HT-29 (cell line): ENCODE measurements around the gene MAOB. TPM values are rescaled to one million over a fixed set of nuclear protein-coding genes. Genes with fewer than 3 reads are reported as not detected.

Experiments used
- DNase-seq: peaks from one replicate; pipeline ENCODE4 v3.0.0-alpha.2; 2015; ENCODE audit warnings: low spot score
- total RNA-seq: library from RNA; depleted of rRNA; stranded (reverse); fragments of >200 nt; shearing (Covaris generic); gene quantifications from 2 replicates; pipeline ENCODE4 v1.2.3, GENCODE V29; 2014

The MAOB gene
- total RNA-seq, 1 experiment from 2014 or later = 1.1 TPM

DNA sequence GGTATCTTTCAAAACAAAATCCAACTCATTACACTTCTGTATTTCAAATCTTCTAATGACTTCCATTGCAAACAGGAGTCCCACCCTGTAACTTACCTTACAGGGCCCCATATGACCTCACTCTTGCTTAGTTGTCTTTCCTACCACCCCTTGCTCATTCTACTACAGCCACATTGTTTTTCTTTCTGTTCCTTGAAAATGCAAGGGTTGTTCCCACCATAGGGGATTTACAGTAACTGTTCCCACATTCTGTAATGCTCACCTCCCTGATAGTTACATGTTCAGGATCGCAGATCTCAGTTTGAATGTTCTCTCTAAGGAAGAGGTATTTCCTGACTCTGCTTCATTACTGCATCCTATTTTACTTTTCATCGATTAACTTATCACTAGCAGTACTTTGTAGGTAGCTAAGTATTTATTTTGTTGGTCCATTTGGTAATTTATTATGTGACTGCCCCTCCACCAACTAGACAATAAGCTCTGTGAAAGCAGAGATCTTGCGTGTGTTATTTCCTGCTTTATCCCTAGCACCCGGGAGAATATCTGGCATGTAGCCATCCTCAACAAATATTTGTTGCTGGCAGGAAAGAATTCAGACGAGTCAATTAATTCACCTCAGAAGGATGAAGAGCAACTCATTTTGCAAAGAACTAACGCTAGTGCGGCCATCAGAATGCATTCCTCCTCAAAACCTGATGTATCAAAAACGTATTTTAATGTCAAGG, 21.4 kb downstream of the MAOB start:
- DNase-seq = peak; percentile 77

DNA sequence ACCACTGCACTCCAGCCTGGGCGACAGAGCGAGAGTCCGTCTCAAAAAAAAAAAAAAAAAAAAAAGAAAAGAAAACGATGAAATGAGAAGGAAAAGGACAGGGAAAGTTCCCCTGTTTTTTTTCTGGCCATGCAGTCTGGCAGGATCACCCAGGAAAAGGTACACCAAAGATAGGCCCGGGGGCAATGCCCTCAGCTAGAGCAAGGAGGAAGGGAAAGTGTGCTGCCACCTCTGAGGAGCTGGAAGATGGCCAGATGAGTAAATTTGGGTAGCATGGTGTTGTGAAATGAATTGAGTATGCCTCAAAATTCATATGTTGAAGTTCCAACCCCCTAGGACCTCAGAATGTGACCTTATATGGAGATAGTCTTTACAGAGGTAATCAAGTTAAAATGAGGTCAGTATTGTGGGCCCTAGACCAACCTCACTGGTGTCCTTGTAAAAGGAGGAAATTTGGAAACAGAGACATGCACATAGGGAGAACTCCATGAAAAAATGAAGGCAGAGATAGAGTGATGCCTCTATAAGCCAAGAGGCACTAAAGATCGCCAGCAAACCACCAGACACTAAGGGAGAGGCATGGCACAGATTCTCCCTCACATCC, 28.9 kb downstream of the MAOB start:
- DNase-seq = no peak

DNA sequence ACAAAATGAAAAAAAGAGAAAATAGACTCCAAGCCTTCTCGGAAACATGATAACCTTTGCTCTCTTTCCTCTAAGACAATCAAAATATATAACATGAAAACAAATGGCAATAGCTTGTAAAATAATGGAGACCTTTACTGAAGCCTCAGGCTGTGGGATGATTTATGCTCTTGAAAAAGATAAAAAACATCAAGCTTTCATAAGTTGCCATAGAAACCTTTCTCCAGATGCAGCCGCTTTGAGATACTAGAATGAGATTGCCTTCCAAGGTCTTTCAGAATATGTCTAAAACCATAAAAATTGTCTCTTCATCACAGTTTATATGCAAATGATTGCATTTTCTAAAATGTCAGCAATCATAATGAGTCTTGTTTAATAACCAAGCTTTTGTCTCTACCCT, 31.6 kb downstream of the MAOB start:
- DNase-seq = no peak

DNA sequence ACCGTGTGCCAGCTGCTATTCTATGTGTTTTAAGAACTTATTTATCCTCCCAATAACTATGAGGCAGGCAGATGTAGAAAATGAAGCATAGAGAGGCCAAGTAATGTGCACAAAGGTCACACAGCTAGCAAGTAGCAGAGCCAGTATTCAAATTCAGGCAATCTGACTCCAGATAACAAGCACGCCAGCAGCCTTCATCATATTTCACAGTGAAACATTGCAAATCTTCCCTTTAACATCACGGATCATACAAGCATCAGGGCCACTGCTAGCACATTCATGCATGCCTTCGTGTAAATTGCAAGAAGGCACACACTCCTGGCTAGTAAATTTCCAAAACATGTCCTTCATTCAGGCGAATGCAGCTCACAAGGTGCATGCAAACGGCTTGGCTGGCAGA, 33.1 kb downstream of the MAOB start:
- no peak for DNase-seq

DNA sequence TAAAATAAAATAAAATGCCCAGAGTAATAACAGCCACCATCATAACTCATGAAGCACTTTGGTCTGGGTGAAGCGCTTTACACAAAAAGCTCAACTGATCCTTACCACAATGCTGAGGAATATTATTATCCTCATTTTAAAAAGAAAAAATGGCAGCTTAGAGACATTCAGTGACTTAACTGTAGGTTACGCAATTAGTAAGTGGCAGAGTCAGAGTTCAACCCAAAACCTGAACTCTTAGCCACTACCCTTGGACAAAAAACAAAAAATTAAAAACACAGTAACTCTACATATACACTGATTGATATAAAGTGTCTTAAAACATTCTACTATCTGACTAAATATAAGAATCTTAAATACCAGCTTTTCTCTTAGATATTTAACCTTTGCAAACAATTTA, 34.9 kb downstream of the MAOB start:
- no peak for DNase-seq

DNA sequence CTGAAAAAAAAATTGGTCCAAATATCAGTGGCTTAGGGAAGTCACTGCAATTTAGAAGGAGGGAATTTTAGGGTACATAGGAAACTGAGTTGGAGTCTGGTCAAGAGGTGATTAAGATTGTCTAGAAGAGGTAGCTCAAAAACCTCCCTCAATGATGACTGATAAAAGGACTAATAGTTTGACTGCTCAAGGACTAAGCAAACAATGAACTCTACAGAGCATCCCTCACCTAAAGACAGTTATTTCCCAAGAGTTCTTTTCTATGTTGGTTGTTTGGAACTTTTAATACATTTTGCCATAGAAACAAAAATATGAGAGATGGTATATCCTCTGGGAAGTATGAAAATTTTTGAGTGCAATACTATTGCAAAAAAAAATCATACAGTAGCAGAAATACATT, 35.7 kb downstream of the MAOB start:
- no peak for DNase-seq

DNA sequence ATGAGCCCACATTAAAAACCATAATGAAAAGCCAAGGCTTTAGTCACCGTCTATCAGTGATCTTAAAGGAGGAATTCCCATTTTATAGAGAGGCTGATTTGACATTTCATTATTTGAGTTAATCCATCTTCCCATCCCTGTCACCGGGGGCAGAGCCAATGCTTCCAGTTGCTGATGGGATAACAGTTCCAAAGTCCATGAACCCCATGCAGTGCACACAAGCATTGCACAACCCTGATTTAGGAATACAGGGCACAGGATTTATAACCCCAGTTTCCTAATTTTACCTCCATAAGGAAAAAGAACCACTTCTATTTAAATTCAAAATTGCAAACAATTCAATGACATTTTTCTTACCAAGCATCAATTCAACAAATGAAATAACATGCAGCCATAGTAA, 36.5 kb downstream of the MAOB start:
- DNase-seq = no peak

DNA sequence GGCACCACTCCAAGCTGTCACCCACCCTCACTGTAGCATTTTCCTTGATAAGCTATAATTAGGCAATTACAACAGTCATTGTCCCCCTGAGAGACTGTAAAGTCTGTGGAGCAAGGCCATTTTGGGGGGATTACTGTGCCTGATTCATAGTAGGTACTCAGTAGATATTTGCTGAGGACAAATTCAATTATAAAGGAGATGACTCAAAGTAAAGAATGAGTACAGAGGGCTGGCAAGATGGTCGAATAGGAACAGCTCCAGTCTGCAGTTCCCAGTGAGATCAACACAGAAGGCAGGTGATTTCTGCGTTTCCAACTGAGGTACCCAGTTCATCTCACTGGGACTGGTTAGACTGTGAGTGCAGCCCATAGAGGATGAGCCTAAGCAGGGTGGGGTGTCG, 42.0 kb downstream of the MAOB start:
- no peak for DNase-seq

DNA sequence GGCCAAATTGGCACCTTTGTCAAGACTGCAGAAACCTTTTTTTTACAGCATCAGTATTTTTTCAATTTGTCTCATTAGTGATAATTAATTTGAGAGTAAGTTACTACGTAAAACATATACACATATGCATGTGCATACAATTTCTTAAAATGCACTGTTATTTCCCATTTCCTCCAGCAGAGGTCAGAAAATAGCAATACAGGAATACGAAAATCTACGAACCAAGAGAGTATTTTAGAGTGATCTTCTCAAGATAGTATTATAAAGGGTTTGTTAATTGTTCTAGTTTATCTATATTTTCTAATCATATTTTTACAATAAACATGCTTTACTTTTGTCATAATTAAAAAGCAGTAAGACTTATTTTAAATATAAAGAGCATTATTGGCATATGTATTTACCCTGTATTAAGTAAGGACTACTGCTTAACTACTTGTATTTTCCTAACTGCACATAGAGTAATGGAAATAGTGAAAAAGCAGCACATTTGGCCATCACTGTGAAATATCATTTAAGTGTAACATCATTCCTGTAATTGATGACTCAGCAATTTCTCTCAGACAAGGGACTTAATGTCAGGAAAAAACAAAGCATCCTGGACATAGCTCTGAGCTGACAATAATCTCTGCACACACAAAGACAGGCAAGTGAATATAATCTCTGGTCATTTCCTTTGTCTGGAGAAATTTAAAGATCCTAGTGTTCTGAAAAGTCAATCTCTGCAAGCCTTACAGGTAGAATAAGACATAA, 45.6 kb downstream of the MAOB start:
- DNase-seq = peak; percentile 54

DNA sequence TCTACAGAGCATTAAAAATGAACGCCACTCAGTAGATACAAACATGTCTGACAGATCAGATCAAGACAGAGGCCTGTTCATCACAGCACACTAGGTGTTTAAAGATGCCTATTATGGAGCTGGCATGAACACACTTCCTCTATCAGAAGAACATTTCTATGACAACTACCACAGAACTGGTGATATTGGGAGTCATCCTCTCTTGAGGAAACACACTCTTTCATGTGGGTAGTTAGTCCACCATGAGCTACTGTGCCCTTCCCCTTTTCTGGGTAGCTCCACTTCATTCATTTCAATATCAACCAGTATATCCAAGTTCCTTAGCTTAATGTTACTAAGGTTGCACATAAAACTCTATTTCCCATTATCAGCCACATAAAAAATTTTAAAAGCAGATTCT, 46.7 kb downstream of the MAOB start:
- DNase-seq = no peak

DNA sequence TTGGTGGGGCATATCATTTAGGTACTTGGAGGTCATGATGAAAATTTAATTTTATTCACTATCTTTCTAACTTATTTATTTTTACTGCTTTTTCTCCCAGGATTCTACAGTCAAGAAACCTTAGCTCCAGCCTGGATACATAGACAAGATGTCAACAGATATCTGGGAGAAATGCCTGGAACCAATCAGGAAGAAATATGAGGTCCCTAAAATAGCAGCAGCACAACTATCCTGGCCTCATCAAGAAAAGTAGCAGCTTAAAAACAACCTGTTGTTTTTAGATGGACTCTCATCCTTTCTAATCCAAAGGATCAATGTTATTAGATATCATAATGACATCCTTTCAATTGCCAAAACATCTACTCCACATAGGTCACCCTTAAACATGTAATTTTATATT, 54.5 kb downstream of the MAOB start:
- DNase-seq = no peak

DNA sequence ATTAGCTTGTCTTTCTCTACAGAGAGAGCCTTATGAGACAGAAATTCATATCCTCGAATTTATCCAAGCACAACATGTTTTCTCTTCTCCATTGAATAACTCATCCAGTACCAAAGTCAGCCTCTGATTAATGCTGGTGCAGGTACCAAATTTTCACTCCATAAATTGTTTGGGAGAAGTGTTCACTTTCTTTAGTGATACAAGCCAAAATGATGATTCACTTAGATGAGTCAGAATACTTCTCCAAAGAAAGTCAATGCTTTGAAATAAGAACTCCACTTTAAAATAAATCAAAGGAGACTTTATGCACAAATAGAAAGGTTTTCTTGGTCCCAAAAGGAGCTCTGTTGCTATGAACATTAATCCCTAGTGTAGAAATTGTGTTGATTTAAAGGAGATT, 60.2 kb downstream of the MAOB start:
- DNase-seq = no peak

DNA sequence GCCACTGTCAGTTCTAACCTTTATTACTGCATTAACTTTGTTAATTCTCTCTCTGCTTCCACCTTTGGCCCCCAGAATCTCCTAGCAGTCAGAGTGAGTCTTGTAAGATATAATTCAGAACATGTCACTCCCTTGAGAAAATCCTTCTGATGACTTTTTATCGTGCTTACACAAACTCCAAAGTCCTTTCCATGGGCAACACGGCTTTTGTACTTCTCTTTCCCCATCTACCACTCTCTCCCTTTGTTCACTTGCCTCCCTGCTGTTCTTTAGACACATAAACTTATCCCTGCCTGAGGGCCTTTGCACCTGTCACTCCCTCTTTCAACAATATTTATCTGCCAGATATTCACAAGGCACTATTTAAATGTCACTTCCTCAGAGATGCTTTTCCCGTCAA, 64.8 kb downstream of the MAOB start:
- no peak for DNase-seq

DNA sequence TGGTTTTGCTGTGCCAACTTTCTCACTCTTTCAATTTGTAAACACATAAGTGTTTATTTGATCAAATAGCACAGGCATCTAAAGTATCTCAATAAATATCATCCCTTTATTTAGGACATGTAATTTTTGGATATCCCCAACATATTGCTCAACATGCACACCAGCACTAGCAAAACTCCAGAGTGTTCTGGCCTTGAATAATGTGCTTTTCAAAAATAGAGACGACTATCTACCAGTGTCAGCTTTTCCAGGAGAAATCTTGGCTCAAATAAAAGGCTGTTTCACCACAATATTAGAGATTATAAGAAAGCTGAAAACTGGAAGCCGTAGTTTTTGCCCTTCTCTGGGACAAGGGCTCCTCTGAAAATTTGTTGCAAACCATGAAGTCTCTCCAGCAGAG, 67.0 kb downstream of the MAOB start:
- no peak for DNase-seq

DNA sequence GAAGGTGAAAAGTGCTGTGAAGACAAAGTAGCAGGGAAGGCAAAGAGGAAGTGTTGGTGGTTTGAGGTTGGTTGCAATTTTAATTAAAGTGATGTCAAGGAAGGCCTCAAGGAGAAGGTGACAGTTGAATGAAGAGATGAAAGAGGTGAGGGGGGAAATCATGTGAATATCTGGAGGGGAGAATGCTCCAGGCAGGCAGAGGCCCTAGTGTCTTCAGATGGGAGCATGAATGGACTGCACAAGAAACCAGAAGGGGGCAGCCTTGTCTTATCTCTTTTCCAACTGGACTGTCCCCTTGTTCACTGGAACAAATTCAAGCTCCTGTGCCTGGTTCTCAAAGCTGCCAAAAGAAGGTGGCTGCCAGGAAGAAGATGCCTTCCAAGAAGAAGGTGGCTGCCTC, 68.4 kb downstream of the MAOB start:
- peak; percentile 35 for DNase-seq

DNA sequence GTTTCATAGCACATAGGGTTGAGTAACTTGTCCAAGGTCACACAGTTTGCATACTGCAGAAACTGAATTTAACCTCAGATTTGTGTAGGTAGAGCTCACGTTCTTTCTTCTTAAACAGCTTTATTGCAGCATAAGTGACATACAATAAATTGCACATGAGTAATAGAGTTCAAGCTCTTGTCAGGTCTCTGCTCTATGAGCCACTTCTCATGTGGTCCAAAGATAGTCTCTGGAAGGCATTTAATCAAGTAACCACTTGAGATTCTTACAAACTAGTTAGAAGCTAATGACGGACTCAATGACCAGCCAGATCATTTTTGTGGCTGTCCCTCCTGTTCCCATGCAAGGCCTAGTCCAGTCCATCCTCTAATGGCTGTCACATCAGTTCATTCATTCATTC, 68.9 kb downstream of the MAOB start:
- DNase-seq = no peak

DNA sequence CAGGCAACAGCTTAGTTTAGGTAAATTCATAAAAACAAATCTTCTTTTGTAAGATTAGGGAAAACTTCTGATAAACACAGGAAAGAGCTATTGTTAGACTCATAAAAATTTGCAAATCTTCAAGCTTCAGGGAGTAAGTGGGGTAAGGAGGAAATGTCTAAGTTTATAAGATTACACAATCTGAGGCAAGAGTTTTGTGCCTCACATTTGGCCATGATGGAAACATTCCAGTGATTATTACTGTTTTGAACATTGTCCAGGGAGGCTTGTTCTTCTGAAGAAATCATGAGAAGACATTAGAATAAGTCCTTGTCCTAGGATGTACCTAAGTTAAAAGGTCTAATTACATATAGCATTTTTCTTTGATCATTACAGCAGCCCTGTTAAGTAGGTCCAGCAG, 72.8 kb downstream of the MAOB start:
- no peak for DNase-seq

DNA sequence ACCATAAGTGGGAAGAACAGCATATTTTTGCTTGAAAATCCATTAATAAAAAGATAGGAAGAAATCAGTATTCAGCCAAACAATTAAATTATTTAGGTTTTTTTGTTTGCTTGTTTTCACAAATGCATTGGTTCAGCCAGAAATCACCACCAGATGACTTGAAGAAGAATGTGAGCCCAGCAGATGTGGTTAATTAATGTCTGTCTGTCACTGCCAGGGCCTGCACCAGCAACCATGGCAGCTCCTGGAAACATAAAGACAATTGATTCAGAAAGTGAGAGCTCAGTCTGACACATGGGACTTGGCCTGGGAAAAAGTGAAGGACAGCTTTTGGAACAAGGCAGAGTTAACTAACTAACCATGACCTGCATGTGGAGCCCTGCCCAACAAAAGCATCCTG, 74.0 kb downstream of the MAOB start:
- DNase-seq = no peak

DNA sequence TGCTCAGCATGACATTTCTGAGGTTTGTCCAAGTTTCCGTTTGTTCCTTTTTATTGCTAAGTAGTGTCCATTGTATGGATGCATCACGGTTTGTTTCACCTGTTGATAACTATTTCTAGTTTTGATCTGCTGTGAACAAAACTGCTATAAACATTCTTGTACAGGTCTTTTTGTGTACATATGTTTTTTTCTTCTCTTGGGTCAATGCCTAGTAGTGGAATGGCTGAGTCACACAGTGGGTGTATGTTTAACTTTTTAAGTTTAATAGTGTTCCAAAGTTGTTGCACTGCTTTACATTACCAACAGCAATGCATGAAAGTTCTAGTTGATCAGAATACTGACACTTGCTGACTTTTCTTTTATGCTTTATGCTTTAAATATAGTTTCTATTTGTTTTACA, 76.7 kb downstream of the MAOB start:
- peak; percentile 14 for DNase-seq

DNA sequence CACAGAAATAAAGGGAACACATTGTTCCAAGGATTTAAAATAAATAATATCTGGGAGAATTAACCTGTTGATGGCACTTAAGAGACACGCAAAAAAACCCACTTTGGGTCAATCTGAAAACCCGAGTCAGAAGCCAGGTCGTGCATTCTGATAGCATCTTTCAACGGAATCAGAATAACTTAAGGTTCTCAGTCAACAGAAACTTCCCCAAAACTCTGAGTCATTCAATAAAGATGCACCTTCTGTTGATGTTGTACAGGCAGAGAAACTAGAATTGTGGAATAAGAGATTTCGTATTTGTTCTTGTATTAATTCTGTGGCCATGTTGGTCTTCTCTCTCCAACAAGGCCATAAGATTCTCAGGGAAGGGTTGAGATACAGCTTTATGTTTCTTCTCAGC, 78.2 kb downstream of the MAOB start:
- DNase-seq = no peak

DNA sequence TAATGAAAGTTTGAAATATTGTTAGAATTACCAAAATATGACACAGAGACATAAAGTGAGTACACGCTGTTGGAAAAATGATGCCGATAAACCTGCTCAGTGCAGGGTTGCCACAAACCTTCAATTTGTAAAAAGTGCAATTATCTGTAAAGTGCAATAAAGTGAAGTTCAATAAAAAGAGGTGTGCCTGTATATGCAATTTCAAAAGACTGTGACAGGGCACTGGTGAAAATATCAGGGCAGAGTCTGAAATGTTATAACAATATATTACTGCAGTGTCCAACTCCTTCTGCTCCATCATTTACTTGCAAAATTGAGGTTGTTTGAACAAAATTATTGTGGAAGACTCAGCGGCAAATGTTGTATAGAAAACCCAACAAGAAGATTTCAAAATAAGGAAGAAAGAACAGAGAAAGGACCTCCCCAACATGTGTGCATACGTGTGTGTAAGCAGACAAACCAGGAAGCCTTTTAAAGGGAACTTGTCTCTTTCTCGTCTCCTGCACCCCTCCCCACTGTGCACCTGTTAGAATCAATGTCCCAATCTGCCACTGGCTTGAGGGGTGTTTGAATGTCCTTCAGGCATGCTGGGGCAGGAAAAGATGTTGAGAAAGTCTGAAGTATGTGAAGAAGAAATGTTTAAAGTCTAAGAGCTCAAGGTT, 96.2 kb downstream of the MAOB start:
- DNase-seq = no peak

DNA sequence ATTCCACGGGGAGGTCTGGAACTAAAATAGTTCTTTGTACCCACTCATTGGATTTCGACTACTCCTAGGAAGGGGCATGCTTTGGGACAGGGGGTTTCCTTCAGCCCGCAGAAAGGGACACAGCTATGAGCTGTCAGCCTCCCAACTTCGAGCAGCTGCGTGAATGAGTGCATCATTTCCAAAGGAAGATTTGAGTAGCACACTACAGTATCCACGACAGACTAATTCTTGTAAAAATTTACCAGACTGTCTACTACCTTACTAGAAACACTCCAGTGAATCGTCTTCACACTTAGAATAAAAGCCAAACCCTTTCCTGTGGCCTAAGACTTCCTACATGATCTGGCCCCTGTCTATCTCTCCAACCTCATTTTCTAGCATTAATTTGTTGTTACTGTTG, 124.2 kb downstream of the MAOB start:
- DNase-seq = no peak

DNA sequence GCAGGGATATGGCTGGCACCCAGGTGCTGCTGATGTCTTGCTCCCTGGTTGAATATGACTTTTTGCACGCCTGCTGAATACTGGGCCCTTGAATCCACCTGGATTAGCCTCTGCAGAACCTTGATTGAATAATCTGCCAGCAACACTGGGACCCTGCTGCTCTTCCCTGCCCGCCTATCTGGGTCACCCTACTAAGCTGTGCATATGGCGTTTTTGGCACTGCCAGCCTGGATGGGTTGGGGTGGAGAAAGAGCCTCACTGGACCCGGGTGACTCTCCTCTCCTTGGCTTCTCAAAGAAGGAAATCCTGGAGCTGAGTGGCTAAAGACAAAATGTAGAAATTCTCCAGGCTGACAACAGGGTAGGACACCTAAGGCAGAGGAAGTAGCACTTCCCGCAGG, 126.2 kb downstream of the MAOB start:
- no peak for DNase-seq
